Omental fat pad (tissue), 4 donors: Measurements from ENCODE around the gene CUX1. TPM values are rescaled to one million over a fixed set of nuclear protein-coding genes. Genes with fewer than 3 reads are reported as not detected.

ENCODE experiments used
- ATAC-seq: fragments of 150-250 bp; one replicate; pipeline ENCODE4 v1.9.1; 2016; ENCODE audit warnings: mild to moderate bottlenecking, moderate library complexity; ENCODE audit not compliant: low FRiP score
- DNase-seq: peaks from one replicate; pipeline ENCODE4 v3.0.0-alpha.2; 2019; ENCODE audit warnings: low spot score
- CTCF ChIP-seq, 3 donors: fragments of 450-650 bp; IDR thresholded peaks; one replicate each; pipeline ENCODE4 v1.5.1; 2016 to 2017; ENCODE audit warnings: antibody characterized with exemption in 3 of 3, mild to moderate bottlenecking in 3 of 3, moderate library complexity in 2 of 3
- total RNA-seq, 4 donors: library from RNA; depleted of rRNA; stranded (reverse); fragments of >200 nt; gene quantifications; one replicate each; pipeline ENCODE4 v1.1.0, GENCODE V29; 2016

CUX1 gene
- total RNA-seq, 4 donors from 2014 or later = 67.6 to 141 (median 75.7) TPM

GRCh38 chr7:102284399-102284798 is 467.0 kb downstream of the CUX1 start:
- no peak for TF ChIP-seq CTCF (IDR thresholded peaks at IDR 0.05)
- ATAC-seq (no peak), DNase-seq (no peak)

- no peak for ATAC-seq
- no peak for DNase-seq
- TF ChIP-seq CTCF (IDR thresholded peaks at IDR 0.05) = no peak
These were observed 467.6 kb downstream of the CUX1 start for GRCh38 chr7:102284891-102285539.

- DNase-seq (no peak), ATAC-seq (no peak)
- TF ChIP-seq CTCF (IDR thresholded peaks at IDR 0.05) = no peak
These were observed 468.3 kb downstream of the CUX1 start for GRCh38 chr7:102285540-102286236.

- no peak for TF ChIP-seq CTCF (IDR thresholded peaks at IDR 0.05)
- ATAC-seq (peak; percentile 68), DNase-seq (peak; percentile 54)
These were observed 469.0 kb downstream of the CUX1 start, which contains the start of gene SH2B2 for GRCh38 chr7:102286237-102287110. SH2B2 (plus strand) TSS chr7:102286868; CDS start chr7:102300551, 13,683 bp downstream.

GRCh38 chr7:102287111-102287980 is 469.9 kb downstream of the CUX1 start:
- DNase-seq (no peak), ATAC-seq (peak; percentile 20)
- no peak for TF ChIP-seq CTCF (IDR thresholded peaks at IDR 0.05)

GRCh38 chr7:102287981-102288278 is 470.5 kb downstream of the CUX1 start:
- no peak for TF ChIP-seq CTCF (IDR thresholded peaks at IDR 0.05)
- ATAC-seq (no peak), DNase-seq (no peak)
